Endothelial cell of umbilical vein (primary cell): ENCODE measurements around the gene PNMA6F.
"Not testable (repeated sequence)": the region's sequence is repeated elsewhere in the genome, so short reads cannot be mapped to it uniquely, and the experiment has no call there.

Source experiments
- EZH2 ChIP-seq: IDR thresholded peaks from 2 replicates; pipeline ENCODE4 v1.6.1; 2012; ENCODE audit warnings: borderline replicate concordance, low read depth, mild to moderate bottlenecking, moderate library complexity, low read length, inconsistent platforms; ENCODE audit not compliant: severe bottlenecking
- GATA2 ChIP-seq: IDR thresholded peaks from 2 replicates; pipeline ENCODE4 v1.7.0; 2011; ENCODE audit warnings: low read depth, mild to moderate bottlenecking, moderate library complexity, mixed read lengths, low read length; ENCODE audit not compliant: insufficient read length, insufficient read depth
- JUN ChIP-seq: IDR thresholded peaks from 2 replicates; pipeline ENCODE4 v1.6.1; 2011; ENCODE audit warnings: borderline replicate concordance, low read depth; ENCODE audit not compliant: insufficient read length, insufficient read depth
- MYC ChIP-seq: IDR thresholded peaks from one replicate; pipeline ENCODE4 v1.6.1; 2011; ENCODE audit warnings: mild to moderate bottlenecking, low read depth, low read length
- POLR2A ChIP-seq: IDR thresholded peaks from 2 replicates; pipeline ENCODE4 v1.6.1; 2012; ENCODE audit warnings: low read depth, mild to moderate bottlenecking, control low read depth, low read length
- POLR2AphosphoS5 ChIP-seq: IDR thresholded peaks from 2 replicates; pipeline ENCODE4 v1.6.1; 2012; ENCODE audit warnings: low read depth, mild to moderate bottlenecking, control low read depth, low read length, moderate library complexity; ENCODE audit not compliant: insufficient read depth
- TF ChIP-seq, protein P1 (sequence below), 2 donors: IDR thresholded peaks; 1 replicate in 1 of 2; 2 replicates in 1 of 2; pipeline ENCODE4 v1.5.1; 2011; ENCODE audit warnings: low read length in 2 of 2, mild to moderate bottlenecking in 2 of 2, moderate library complexity in 2 of 2, control low read depth in 1 of 2, inconsistent platforms in 1 of 2, low read depth in 1 of 2; ENCODE audit not compliant: insufficient read depth in 1 of 2; ENCODE audit errors: extremely low read depth in 1 of 2
- TF ChIP-seq, protein P2 (sequence below): IDR thresholded peaks from 2 replicates; pipeline ENCODE4 v1.6.1; 2011; ENCODE audit not compliant: insufficient read depth, insufficient read length

DNA sequence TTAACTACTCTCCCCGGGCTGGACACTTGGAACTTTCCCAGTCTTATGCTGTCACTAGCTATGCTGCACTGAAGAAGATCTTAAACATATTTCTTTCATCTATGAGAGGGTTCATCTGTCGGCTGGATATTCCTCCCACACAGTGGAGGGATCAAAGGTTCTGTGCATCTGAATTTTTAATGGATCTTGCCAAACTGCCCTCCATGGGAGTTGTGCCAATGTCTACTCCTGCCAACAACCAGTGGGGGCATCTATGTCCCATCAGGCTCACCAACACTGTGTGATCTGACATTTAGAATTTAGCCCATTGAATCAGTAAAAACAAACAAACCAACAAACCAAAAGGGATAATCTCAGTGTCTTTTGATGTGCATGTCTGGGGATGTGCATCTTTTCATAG, 32.8 kb downstream of the PNMA6F start:
- TF ChIP-seq EZH2, POLR2A, JUN, MYC, POLR2AphosphoS5, GATA2: not testable (repeated sequence)
- TF ChIP-seq, protein P1, sequence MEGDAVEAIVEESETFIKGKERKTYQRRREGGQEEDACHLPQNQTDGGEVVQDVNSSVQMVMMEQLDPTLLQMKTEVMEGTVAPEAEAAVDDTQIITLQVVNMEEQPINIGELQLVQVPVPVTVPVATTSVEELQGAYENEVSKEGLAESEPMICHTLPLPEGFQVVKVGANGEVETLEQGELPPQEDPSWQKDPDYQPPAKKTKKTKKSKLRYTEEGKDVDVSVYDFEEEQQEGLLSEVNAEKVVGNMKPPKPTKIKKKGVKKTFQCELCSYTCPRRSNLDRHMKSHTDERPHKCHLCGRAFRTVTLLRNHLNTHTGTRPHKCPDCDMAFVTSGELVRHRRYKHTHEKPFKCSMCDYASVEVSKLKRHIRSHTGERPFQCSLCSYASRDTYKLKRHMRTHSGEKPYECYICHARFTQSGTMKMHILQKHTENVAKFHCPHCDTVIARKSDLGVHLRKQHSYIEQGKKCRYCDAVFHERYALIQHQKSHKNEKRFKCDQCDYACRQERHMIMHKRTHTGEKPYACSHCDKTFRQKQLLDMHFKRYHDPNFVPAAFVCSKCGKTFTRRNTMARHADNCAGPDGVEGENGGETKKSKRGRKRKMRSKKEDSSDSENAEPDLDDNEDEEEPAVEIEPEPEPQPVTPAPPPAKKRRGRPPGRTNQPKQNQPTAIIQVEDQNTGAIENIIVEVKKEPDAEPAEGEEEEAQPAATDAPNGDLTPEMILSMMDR (IDR thresholded peaks at IDR 0.05; ENCODE audit: extremely low read depth in 1 of 2, insufficient read depth in 1 of 2, low read depth in 1 of 2, low read length in 2 of 2) = not testable (repeated sequence)
- TF ChIP-seq, protein P2, sequence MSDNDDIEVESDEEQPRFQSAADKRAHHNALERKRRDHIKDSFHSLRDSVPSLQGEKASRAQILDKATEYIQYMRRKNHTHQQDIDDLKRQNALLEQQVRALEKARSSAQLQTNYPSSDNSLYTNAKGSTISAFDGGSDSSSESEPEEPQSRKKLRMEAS = not testable (repeated sequence)
